DND-41 (cell line): Measurements from ENCODE around the gene HOXC4.
"Not testable (repeated sequence)": the region's sequence is repeated elsewhere in the genome, so short reads cannot be mapped to it uniquely, and the experiment has no call there.

Experiments
- CTCF ChIP-seq: IDR thresholded peaks from 2 replicates; pipeline ENCODE4 v1.5.1; 2012; ENCODE audit warnings: borderline replicate concordance, low read length, moderate library complexity, mild to moderate bottlenecking; ENCODE audit not compliant: poor library complexity, severe bottlenecking; ENCODE audit errors: extremely low read depth
- EZH2 ChIP-seq: IDR thresholded peaks from 3 replicates; pipeline ENCODE4 v1.6.1; 2012; ENCODE audit warnings: borderline replicate concordance, low read depth, mild to moderate bottlenecking, moderate library complexity, low read length, inconsistent platforms; ENCODE audit not compliant: severe bottlenecking

- not testable (repeated sequence) for TF ChIP-seq CTCF, EZH2
Observed at GRCh38 chr12:54042033-54042432, 11.6 kb upstream of the HOXC4 start.
